Activated T-cell treated with anti-CD3 and anti-CD28 coated beads for 1 hour (primary cell): ENCODE measurements around the gene MCTP1.

Experiments used
- DNase-seq: peaks from one replicate; pipeline ENCODE4 v3.0.0-alpha.2; 2020; ENCODE audit warnings: low read depth

MCTP1 gene

DNA sequence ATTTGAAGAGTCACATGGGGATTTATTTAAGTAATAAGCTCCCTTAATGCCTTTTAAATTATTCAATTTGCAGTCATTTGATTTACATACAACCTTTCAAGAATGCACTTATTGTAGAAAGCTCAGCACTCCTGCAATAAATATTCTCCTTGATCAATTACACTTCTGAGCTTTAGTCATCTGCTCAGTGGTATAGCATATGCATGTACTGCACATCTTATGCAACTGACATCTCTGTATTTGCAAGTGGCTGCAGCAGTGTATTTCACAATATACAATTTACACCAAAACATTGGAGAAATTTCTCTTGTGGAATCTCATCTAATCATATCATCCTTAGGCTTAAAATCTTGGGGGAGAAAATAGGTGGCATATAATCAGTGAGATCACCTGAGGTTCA, 340.7 kb downstream of the MCTP1 start:
- no peak for DNase-seq

DNA sequence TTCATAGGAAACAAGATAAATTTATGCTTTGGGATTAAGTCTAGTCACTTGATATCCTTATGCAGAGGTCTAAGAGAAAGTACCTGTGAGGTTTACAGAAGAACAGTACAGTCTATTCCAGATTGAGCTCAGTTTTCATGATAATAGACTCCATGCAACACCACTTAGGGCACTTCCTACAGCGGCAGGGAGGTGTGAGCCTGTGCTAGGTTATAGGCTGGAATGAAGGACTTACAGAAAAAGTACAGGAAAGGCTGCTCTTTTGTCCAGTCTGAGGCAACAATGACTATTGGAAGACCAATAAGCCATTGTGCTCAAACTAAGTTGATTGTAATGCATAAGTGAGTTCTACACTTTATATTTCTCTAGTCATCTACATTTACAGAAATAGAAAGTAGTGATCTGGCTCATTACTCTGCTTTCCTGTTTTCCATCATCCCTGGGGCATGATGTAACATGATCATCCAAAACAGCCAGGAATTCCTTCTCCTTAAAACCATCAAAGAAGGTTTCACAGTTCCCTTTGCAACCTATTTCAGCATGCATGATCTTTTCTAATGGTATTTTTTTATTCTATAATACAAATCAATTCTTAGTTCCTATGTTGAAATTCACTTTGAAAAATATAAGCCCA, 343.7 kb downstream of the MCTP1 start:
- DNase-seq, result no peak

DNA sequence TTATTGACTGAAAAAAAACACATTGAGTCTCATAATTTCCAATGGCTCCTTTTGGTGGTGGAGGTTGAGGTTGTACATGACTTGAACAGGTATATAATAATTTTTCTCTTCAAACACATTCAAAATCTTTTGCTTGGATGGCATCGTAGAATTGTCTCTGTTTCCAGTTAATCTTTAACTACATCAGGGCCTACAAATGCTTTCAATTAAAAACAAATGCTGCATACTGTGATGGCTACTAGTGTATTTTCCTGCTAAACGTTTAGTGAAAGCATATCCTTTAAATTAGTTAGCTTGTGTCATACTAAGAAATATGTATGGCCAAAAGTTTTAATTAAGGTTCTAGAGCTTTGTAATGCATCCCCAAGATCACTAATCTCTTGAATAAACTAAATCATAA, 352.6 kb downstream of the MCTP1 start:
- no peak for DNase-seq

DNA sequence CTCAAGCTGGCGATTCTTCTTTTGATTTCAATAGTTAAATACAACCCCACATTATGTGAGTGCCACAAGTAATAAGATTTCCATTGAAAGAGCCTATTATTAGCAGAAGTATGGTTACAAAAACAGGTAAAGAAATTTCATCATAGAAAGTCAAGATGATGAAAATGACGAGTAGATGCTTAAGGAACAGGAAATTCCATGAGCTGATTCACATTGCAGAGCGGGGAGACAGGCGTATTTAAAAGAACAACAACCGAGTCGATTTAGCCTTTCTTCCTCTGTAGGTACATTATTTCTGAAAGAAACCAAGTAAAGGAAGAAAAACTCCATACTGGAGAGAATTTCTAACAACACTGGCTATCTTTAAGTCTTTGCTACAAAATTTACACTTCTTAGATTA, 356.0 kb downstream of the MCTP1 start:
- no peak for DNase-seq

DNA sequence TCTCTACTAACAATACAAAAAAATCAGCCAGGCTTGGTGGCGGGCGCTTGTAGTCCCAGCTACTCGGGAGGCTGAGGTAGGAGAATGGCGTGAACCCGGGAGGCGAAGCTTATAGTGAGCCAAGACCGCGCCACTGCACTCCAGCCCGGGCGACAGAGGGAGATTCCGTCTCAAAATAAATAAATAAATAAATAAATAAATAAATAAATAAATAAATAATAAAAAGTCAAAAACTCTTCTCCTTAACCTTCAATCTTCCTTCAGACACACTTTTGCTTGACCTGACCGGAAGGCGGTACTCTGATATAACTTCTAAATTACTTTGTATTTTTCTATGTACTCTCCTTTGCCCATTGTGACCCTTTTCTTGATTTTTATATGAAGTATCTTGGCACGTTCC, 364.3 kb downstream of the MCTP1 start:
- DNase-seq, result no peak

DNA sequence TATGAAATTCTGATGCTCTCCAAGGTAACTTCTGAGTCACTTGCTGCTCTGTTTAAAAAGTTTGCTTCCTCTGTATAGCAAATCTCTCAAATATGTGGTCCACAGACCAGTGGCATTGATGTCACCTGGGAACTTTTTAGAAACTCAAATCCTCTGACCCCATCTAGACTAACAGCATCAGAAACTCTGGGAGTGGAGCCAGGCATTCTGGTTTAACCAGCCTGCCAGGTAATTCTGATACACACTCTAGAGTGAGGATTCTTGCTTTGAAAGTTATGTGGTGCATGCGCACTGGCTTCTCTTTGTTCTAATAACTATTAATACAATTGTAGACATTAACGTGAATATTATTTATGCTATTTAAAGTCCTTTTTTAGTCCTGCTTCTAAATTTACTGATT, 368.3 kb downstream of the MCTP1 start:
- no peak for DNase-seq

DNA sequence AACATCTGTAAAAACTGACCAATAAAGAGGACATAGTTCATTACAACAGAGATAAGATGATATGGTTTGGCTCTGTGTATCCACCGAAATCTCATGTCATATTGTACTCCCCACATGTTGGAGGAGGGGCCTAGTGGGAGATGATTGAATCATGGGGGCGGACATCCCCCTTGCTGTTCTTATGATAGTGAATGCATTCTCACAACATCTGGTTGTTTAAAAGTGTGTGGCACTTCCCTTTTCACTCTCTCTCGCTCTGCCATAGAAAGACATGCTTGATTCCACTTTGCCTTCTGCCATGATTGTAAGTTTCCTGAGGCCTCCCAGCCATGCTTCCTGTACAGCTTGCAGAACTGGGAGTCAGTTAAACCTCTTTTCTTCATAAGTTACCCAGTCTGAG, 373.6 kb downstream of the MCTP1 start:
- no peak for DNase-seq

DNA sequence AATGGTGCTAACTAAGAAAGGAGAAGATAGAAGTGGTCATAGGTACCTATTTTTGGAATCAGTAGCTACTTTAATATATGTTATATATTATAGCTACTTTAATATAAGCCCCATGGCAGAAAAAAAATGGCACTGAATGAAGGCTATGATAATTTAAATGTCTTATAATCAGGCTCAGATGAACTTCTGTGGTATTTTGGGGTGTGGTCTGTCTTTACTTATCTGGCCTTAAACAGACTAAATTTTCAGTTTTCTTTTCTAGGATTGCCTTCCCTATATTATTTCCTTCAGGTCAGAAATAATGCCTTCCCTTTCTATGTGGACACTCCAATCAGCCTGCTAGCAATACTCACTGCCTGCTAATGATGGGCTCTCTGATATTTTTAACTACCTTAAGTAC, 374.2 kb downstream of the MCTP1 start:
- DNase-seq, result no peak

DNA sequence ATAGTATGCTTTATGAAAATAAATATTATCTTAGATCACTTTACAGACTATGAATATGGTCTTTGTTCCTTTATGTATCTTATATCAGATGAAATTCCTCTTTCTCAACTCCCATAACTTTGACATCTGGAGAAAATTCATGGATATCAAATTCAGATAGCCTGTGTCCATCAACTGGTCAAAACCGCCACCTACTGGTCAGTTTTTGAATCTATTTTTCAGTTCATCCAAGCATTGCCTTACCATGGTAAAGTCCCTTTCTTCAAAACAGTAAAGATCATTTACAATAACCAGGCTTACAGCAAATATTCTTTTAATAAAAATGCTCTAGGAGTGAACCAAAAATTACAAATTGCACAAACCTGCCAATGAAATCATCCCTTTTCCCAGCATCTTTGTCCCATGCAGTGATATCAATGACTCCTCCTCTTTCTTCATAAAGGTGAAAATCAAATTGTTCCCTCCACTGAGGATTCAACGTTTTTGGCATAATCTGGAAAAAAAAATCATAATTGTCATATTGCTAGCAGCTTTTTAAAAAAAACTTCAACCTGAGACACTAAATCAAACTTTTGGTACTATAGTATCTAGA, 375.9 kb downstream of the MCTP1 start:
- no peak for DNase-seq

DNA sequence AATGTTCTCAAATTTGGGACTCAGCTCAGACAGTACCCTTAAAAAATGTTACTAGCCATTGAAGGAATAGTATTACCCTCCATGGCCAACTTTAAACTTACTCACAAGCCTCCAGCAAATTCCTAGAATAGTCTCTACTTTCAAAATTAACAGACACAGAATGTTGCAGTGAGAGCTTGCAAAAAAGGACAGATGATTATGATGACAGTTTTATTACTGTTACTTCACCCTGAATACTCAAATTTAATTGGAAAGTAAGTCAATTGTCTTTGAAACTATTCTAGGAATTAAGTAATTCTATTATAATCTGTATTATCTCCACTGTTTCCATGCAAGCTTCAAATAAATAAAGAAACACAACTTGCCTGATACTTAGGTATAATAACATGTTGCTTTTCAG, 378.1 kb downstream of the MCTP1 start:
- DNase-seq, result no peak

DNA sequence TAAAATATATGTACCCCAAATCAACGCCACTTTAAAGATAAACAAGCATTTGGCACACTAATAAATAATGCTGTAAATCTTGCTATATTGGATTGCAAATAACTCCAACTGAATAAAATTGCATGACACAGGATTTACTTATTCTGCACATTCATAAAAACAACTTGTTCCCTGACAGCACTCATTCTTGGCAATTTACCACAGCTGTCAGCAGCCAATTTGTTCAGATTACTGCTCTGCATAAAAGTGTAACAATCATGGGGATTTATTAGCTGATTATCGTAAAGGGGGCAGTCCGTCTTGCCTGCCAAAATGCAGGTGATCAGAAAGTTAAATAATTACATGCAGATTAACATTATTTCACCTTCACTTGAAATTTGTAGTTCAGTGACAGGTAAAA, 381.2 kb downstream of the MCTP1 start:
- no peak for DNase-seq

DNA sequence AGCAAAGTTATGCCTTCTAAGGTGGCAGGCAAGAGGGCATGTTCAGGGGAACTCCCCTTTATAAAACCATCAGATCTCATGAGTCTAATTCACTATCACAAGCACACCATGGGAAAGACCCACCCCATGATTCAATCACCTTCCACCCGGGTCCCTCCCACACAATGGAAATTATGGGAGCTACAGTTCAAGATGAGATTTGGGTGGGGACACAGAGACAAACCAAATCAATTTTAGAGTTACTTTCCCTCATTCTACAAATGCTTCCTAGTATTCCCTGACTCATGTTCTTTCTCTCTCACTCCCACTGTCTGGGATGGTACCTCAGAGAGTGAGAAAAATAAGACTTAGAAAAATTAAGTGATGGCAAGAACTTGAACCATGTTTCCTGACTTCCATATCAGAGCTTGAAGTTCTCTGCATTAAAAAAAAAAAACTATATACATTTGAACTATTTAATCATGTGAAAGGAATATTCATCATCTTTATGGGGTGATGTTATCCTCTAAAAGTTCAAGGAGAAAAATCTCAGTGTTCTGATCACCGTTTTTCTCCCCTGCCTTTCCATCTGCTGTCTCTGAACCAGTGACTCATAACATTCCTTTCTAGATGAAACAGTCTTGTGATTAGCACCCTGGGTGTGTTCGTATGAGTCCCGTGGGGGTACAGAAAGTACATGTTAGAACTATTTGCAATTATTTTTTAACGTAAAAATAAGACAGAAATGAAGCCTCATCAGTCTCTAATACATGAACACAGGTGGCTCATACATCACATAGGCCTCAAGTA, 383.5 kb downstream of the MCTP1 start:
- no peak for DNase-seq

DNA sequence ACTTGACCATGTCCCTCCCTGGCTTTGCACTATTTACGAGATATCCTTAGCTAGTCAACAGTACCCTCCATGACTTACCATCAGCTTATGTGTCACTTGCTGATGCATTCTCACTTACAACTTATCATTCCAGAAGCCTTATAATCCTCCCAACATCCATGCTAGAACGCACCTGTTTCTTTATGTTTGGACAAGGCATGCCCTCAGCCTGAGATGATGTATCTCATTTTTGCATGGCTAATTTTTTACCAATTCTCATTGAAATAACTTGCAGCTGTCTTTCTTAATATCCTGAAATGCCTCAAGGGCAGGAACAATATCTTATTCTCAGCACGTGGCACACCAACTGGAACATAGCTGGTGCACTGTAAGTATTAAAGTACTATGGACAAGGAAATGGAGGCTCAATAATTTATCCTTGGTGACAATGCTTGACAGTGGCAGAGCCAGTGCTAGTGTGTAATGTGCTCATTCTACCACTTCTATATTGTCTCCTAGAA, 384.8 kb downstream of the MCTP1 start:
- no peak for DNase-seq

DNA sequence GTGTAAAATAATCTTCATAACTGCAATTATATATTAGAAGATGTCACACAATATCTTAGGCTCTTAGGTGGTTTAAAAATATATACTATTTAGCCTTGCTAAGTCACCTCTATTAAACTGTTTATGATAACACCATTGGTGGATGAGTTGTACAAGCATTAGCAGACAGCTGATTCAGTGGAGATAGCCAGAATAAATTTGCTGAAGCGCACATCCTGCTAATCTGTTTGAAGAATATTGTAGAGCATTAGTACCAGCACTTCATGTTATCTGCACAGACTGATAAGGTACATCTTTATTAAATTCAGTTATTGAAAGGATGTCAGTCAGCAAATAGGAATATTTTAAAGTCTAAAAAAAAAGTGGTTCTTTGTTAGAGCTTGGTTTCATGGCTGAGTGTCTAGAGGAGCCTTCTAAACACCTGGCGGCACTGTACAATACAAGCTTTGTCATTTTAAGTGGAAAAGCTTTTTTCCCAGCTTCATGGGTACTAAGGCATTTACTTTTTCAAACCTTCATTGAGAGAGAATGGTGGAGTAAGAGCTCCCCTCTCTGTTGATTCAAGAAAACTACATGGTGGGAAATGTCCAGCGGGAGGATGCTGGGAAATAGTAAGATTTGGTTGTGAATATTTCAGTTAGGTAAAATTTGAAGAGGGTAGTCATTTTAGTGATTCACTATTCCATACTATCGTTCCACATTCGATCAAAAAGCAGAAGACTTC, 391.3 kb downstream of the MCTP1 start:
- DNase-seq, result no peak

DNA sequence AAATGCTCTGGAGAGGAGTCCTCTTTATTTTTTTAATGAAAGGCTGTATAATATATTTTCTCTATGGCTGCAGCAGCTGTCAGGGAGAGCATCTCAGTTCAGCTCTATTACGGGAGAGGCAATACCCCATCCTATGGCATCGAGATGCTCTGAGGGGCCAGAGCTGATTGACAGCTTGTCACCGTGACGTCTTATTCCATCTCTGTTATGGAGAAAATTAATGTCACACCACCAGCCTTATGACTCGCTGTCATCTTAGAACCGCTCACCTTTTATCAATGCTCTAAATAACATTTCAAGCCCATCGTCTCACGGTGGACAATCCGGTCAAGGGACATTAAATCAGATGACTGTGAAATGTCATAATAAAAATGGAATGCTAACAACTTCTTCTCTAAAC, 392.9 kb downstream of the MCTP1 start:
- DNase-seq, result no peak

DNA sequence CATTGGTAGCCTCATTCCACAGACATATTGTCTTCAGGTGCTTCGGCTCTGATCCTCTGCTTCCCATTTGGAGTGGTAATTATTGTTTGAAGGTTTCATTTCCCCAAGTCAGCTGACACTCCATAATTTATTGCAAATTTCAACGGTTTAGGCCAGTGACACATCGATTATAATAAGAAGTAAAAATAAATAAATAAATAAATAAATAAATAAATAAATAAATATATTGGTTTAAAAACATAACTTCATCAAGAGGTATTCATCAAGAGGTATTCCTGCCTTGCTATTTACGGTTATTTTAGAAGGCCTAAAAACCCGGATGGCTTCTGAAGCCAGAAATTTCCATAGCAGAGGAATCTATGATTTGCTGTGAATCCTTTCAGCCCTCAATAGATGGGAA, 393.3 kb downstream of the MCTP1 start:
- no peak for DNase-seq

DNA sequence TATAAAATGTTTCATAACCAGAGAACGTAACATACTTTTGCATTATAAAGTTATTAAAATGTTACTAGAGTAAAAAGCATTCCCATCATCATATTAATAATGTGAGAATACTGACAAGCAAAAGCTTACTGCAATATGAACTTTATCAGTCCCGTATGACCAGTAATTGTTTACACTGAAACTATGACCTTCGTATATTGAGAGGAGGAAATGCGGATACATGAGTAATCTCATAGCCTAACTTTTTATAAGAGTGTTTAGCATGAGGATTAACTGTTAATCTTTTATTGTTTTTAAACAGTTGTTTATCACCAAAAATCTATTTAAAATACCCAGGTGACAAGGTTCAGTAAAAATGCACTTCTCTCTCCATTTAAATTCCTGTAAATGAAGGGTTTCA, 394.0 kb downstream of the MCTP1 start:
- DNase-seq, result no peak

DNA sequence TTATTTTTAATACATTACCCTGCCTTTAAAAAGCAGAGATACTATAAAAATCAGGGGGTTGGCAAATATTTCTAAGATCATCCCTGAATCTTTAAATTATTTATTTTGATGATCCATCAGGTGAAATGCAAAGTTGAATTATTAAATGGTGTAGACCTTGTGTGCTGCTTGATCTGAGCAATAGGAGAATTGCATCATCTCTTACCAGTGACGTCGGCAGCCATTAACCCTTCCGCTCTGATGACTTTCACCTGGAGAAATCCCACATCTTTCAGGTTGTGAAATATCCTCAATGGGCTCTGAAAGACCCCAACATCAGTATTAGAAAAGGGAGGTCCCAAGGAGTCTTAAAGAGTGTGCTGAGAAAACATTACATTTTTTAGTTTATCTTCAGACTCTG, 396.2 kb downstream of the MCTP1 start:
- DNase-seq, result no peak

DNA sequence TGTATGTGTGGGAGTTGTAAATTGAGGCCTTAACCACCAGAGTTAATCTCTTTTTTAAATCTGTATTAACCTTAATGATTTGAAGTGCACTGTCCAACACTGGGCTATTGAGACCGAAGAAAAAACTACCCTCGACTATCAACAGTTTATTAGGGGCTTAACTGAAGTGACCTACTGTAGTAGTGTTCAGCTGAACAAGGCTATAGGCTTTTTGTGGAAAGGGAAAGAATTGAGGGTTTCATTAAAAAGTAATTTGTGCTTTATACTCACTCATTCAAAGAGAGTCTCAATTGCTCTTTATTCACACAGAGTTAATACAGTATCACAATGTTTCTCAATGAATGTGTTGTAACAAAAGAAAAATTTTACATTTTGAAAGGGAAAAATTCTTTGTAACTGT, 399.0 kb downstream of the MCTP1 start:
- no peak for DNase-seq

DNA sequence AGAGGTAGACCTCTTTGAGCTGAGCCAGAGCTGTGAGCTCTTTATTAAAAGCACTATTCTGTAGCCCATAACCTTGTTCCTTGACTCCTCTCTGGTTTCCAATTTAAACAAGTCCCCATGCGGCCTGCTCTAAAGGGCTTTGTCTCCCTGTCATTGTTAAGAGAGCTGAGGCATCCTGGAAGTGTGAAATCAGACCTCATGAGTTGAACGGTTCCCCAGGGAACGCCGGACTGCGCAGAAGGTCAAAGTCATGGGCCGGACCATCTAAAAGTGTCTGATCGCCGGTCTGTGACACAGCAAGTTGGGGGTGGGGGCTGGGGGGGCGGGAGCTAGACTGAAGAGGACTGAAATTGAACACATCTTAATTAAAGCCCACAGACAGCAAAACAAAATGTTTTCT, 400.6 kb downstream of the MCTP1 start:
- no peak for DNase-seq

DNA sequence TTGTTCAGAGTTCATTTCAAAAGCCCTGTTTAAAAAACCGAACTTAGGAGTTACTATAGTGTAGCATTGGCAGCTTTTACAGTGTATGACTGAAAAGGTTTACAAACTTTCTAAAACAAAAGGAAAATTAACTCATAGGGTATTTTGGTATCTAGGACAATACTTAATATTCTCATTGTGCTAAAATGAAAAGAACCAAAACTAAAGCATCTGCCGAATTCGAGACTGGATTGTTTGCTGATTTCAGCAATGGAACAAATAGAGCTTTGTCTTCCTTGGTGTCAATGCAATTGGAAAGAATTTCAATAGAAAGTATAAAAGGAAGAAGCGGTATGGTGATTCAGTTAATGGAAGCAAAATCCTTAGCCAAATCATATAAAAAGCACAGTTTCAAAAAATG, 412.4 kb downstream of the MCTP1 start:
- DNase-seq, result no peak

DNA sequence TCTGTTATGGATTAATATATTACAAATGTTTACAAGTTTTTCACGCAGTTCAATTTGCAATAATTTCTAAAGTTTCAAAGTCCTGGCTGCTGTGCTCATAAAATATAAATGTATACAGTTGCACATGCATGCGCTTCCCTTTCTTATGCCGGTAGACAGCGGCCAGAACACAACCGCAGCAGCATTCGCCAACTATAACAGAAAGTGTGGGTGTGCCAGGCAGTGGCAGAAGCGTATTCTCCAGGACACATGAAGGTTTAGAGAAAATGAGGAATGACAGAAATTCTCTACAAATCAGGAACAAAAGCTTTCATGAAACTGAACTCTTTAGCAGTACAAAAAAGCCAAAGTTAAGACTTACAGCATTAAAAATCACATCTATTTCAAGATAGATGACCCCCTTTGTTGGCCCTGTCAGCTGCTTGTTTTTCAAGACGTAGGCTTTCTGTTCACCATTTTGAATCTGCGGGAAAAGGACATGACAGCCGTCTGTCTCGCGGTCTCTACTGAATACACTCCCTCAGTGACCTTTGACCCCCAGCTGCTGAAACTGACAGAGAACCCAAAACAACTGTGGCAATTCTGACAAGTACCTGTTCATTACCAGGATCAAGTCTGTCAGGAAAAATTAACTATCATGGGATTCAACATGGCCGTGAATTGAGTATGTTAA, 414.2 kb downstream of the MCTP1 start:
- no peak for DNase-seq
